ENCODE measurements around the gene TRIM54.

- no peak for TF ChIP-seq CTCF (IDR thresholded peaks at IDR 0.05)
- no peak for TF ChIP-seq POLR2A (IDR thresholded peaks at IDR 0.05)
Measured at GRCh38 chr2:27233341-27233740, 48.9 kb upstream of the TRIM54 start.

Data from thyroid gland (tissue), 4 donors.